Umbilical cord (tissue), 2 donors: ENCODE measurements around the gene B3GNT8. TPM values are rescaled to one million over a fixed set of nuclear protein-coding genes. Genes with fewer than 3 reads are reported as not detected.
"Not testable (repeated sequence)": the region's sequence is repeated elsewhere in the genome, so short reads cannot be mapped to it uniquely, and the experiment has no call there.

Experiments used
- DNase-seq: peaks from one replicate; pipeline ENCODE4 v3.0.0-alpha.2; 2015; ENCODE audit warnings: low spot score
- total RNA-seq: library from RNA; depleted of rRNA; stranded (reverse); fragments of >200 nt; gene quantifications from one replicate; pipeline ENCODE4 v1.2.3, GENCODE V29; 2014; ENCODE audit warnings: low replicate concordance; ENCODE audit not compliant: insufficient read depth

Gene B3GNT8
- total RNA-seq, 1 donor from 2014 or later, result not detected

DNA sequence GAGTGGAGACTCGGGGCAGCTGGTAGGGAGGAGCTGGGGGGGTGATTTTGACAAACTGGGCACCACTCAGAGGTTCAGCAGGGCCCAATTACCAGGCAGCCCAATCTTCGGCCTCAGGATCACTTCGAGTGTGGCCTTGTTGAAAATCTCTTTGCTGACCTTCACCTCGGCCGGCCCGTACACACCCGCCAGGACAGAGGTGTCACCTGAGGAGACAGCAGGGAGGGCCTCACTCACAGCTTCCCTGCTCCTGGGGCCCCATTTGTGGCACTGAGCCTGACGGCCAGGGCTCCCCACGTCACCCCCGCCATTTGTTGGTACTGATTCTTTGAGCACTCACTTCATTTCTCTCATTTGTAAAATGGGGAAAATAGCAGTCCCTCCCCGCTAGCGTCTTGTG is 34.4 kb downstream of the B3GNT8 start:
- DNase-seq, result no peak

DNA sequence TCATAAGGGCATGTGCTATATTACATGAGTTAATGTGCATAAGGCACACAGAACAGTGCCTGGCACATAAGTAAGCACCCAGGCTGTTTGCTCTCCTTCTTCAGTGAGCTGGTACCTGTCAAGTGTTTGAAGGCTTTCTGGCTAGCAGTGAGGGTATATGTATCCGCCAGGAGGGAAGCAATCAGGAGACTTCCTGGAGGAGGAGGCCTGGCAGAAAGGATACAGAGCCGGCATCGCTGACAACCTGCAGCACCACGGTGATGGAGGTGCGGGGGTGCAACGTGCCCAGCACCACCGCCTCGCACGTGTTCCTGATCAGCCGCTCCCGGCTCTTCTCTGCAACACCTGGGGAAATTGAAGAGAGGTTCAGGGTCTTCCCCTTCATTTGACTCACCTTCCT is 35.6 kb downstream of the B3GNT8 start:
- DNase-seq, result no peak

DNA sequence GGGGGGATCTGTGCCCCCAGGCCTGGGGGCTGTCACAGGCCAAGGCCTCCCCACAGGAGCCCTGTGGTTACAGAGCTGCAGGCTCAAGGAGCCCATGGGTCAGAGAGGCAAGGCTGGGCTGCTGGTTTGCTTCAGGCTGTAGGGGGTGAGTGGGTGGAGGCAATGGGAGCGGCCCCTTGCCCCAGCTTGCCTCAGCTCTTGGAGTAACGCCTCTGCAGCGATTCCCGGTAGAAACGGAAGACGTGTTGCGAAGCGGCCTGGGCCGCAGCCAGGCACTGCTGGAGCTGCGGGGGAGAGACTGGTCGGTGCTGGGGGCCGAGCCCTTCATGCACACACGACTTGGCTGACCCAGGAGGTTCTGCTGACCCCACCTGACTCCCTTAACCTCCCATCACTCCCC is 40.7 kb downstream of the B3GNT8 start:
- no peak for DNase-seq

DNA sequence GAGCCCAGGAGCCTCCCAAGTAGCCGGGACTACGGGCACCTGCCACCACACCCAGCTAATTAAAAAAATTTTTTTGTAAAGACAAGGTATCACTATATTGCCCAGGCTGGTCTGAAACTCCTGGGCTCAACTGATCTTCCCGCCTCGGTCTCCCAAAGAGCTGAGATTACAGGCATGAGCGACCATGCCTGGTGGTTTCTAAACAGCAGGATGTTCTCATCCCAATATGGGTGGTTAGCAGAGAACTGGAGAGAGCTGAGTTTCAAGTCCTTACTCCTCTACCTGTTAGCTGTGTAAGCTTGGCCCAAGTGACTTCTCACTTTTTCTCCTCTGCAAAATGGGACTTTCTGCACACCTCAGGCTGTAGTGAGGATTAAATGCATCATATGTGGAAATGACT is 42.8 kb downstream of the B3GNT8 start:
- DNase-seq, result no peak

DNA sequence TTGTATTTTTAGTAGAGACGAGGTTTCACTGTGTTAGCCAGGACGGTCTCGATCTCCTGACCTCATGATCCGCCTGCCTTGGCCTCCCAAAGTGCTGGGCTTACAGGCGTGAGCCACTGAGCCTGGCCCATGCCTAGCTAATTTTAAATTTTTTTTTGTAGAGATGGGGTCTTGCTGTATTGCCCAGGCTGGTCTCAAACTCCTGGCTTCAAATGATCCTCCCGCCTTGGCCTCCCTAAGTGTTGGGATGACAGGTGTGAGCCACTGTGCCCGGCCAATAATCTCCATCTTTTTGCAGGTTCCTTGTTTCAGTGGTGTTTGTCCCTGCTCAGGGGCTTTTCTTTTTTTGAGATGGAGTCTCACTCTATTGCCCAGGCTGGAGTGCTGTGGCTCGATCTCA is 45.6 kb downstream of the B3GNT8 start:
- DNase-seq, result not testable (repeated sequence)

DNA sequence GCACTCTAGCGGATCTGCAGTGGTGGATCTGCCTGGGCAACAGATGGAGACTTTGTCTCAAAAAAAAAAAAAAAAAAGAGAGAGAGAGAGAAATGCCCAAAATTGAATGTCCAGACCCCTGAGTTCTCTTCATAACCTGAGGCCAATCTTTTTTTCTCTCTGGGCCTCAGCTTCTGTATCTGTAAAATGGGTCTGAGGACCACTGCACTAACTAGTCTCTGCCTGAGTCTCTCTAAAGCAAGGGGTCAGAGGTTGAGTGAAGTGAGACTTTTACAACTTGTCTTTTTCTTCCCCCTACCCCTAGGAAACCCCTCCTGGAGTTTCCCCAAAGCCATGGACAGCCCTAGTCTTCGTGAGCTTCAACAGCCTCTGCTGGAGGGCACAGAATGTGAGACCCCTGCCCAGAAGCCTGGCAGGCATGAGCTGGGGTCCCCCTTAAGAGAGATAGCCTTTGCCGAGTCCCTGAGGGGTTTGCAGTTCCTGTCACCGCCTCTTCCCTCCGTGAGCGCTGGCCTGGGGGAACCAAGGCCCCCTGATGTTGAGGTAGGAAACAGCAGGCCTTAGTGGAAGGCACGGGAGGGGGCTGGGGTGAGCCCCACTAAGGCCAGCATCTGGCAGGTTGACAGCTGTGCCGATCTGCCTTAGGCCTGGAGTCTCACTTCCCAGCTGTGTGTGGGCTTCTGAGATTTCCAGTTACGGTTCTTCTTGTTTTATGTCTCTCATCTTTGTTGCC is 49.0 kb downstream of the B3GNT8 start:
- peak; percentile 72 for DNase-seq

DNA sequence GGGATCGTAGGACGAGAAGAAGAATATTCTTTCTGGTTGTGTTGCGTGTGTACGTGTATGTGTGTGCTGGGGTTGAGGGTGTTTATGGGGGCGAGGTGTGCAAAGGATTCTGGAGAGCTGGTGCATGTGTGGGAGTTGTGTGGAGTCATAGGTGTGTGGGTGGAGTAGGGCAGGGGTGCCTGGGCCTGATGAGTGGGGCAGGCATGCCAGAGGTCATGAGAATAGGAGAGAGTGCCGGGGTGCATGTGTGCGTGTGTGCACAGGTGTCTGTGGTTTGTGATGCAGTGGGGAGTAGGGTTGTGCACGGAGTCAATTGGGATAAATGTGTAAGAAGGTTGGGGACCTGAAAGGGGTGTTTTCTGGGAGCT is 50.2 kb downstream of the B3GNT8 start:
- DNase-seq, result no peak

DNA sequence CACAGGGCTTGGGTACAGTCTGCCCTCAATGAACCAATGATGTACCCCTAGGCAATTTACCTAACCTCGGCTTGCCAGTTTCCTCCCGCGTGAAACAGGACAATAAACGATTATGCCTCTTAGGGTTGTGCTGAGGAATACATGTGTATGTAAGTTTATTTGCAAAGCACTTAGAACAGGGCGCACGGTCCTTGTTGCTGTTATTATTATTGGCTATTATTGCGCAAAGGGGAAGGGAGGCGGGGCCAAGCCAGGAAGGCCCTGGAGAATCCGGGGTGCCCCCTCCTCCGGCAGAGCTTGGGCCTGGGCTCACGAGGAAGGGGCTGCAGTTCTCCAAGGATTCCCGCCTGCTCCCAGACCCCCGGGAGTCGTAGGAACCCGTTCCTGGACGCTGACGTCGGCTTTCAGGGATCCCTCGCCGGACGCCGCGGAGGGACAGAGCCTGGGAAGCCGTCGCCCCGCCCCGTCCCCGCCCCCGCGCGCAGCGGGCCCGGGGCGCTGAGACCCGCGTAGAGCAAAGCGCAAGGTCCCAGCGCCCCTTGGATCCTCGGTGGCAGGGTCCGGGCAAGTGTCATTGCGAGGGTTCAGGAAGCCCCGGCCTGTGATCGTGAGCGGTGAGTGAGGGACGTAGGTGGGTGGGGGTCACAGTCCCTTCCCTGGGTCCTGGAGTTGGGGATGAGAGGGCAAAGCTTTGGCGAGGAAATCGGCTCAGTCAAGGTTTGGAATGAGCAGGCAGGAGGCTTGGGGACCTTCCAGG is 50.8 kb downstream of the B3GNT8 start, which contains the start of gene TMEM91:
TSS of gene TMEM91 (plus strand) at position 293 of the 757 bp plus-strand sequence. CDS start 1,777 bp downstream, outside the sequence.
- peak; percentile 47 for DNase-seq

Other genes starting within 250 kb of the B3GNT8 start
- 1.2 TPM for gene CYP2S1, start 234.2 kb downstream of the B3GNT8 start, total RNA-seq
- gene AXL, start 208.2 kb downstream of the B3GNT8 start, total RNA-seq, result 104 TPM
- gene HNRNPUL1, start 163.0 kb downstream of the B3GNT8 start, total RNA-seq, result 56.8 TPM
- 5.1 TPM for gene CCDC97, start 117.2 kb downstream of the B3GNT8 start, total RNA-seq
- gene TGFB1, start 73.5 kb downstream of the B3GNT8 start, total RNA-seq, result 13.2 TPM
- 2.2 TPM for gene B9D2, start 63.2 kb downstream of the B3GNT8 start, total RNA-seq
- gene TMEM91, start 50.8 kb downstream of the B3GNT8 start, total RNA-seq, result 32.0 TPM
- 15.9 TPM for gene EXOSC5, start 30.0 kb downstream of the B3GNT8 start, total RNA-seq
- 31.1 TPM for gene BCKDHA, start 29.6 kb downstream of the B3GNT8 start, total RNA-seq
- 20.9 TPM for gene DMAC2, start 12.5 kb upstream of the B3GNT8 start, total RNA-seq
- gene ERICH4, start 15.8 kb upstream of the B3GNT8 start, total RNA-seq, result not detected
- gene CEACAM21, start 148.8 kb upstream of the B3GNT8 start, total RNA-seq, result not detected
- gene CEACAM4, start 199.7 kb upstream of the B3GNT8 start, total RNA-seq, result not detected